DOHH2 (cell line): ENCODE data around the gene ADCY3.

Experiments
- H3F3A ChIP-seq: fragments of 200-600 bp; sonication (generic), shearing (Covaris generic); 2 replicates; pipeline ENCODE4 v1.6.0; 2016; ENCODE audit warnings: antibody characterized with exemption, mild to moderate bottlenecking; ENCODE audit not compliant: control insufficient read depth, insufficient read depth
- H3K27ac ChIP-seq: fragments of 200-600 bp; sonication (generic); 2 replicates; pipeline ENCODE4 v1.5.1; 2014; ENCODE audit warnings: low read depth, mild to moderate bottlenecking, low read length, moderate library complexity
- H3K27me3 ChIP-seq: fragments of 200-600 bp; sonication (generic); 2 replicates; pipeline ENCODE4 v1.6.1; 2014; ENCODE audit warnings: mild to moderate bottlenecking, low read length, mixed read lengths; ENCODE audit not compliant: control insufficient read depth
- H3K36me3 ChIP-seq: fragments of 200-600 bp; sonication (generic); 2 replicates; pipeline ENCODE4 v1.6.1; 2014; ENCODE audit warnings: mild to moderate bottlenecking, low read length, moderate library complexity, mixed read lengths; ENCODE audit not compliant: control insufficient read depth
- H3K4me1 ChIP-seq: fragments of 200-600 bp; sonication (generic); 2 replicates; pipeline ENCODE4 v1.6.1; 2014; ENCODE audit warnings: mild to moderate bottlenecking, low read length, mixed read lengths; ENCODE audit not compliant: control insufficient read depth
- H3K4me2 ChIP-seq: fragments of 200-600 bp; sonication (generic); 2 replicates; pipeline ENCODE4 v1.6.0; 2014; ENCODE audit warnings: mild to moderate bottlenecking, low read length, moderate library complexity
- H3K4me3 ChIP-seq: fragments of 200-600 bp; sonication (generic); 2 replicates; pipeline ENCODE4 v1.5.1; 2014; ENCODE audit warnings: mild to moderate bottlenecking, low read length, mixed read lengths
- H3K79me2 ChIP-seq: fragments of 200-600 bp; sonication (generic); 2 replicates; pipeline ENCODE4 v1.6.1; 2014; ENCODE audit warnings: mild to moderate bottlenecking, low read length, mixed read lengths; ENCODE audit not compliant: control insufficient read depth
- H3K9me2 ChIP-seq: fragments of 200-600 bp; sonication (generic); replicated peaks from 2 replicates; pipeline ENCODE4 v1.6.1; 2014; ENCODE audit warnings: mild to moderate bottlenecking, low read length, mixed read lengths; ENCODE audit not compliant: control insufficient read depth
- H3K9me3 ChIP-seq: fragments of 200-600 bp; sonication (generic); 2 replicates; pipeline ENCODE4 v1.6.1; 2014; ENCODE audit warnings: antibody characterized with exemption, low read length, mixed read lengths; ENCODE audit not compliant: control insufficient read depth, insufficient read depth
- H4K20me1 ChIP-seq: fragments of 200-600 bp; sonication (generic); 2 replicates; pipeline ENCODE4 v1.6.0; 2014; ENCODE audit warnings: low read depth, mild to moderate bottlenecking, antibody characterized with exemption, low read length, moderate library complexity; ENCODE audit not compliant: control insufficient read depth, insufficient read depth
- CTCF ChIP-seq: fragments of 200-600 bp; sonication (generic); IDR thresholded peaks from one replicate; pipeline ENCODE4 v1.5.1; 2014; ENCODE audit warnings: antibody characterized with exemption, mild to moderate bottlenecking, low read depth, low read length; ENCODE audit not compliant: poor library complexity, severe bottlenecking
- EZH2phosphoT487 ChIP-seq: fragments of 200-600 bp; sonication (generic); IDR thresholded peaks from 2 replicates; pipeline ENCODE4 v1.6.1; 2017; ENCODE audit warnings: borderline replicate concordance, mild to moderate bottlenecking, antibody characterized with exemption, low read length, moderate library complexity, mixed read lengths

Gene ADCY3

GRCh38 chr2:24930768-24931167 is 10.7 kb upstream of the ADCY3 start:
- H4K20me1 ChIP-seq = no peaks in the 10 kb centered on the region
- no peaks in the 10 kb centered on the region for H3K36me3 ChIP-seq
- no peaks in the 10 kb centered on the region for H3F3A ChIP-seq
- peaks cover 14% of the 10 kb centered on the region for H3K4me1 ChIP-seq
- no peaks in the 10 kb centered on the region for H3K79me2 ChIP-seq
- H3K27ac ChIP-seq = no peak overlapping the region
- peak overlapping the region; percentile 21 for H3K4me3 ChIP-seq
- H3K27me3 ChIP-seq = 0 out of 2 replicates have a peak, but pooled peaks cover 2% of the 10 kb centered on the region
- no peak for TF ChIP-seq CTCF
- TF ChIP-seq EZH2phosphoT487 = no peak
- no peaks in the 10 kb centered on the region for H3K9me3 ChIP-seq
- no peaks in the 10 kb centered on the region for H3K9me2 ChIP-seq
- H3K4me2 ChIP-seq = peak overlapping the region; percentile 55

- Histone ChIP-seq H3K36me3 (no peaks in the 10 kb centered on the region), H3F3A (no peaks in the 10 kb centered on the region), H3K9me3 (no peaks in the 10 kb centered on the region), H3K9me2 (no peaks in the 10 kb centered on the region), H3K27me3 (0 out of 2 replicates have a peak, but pooled peaks cover 2% of the 10 kb centered on the region), H3K27ac (no peak overlapping the region), H3K4me1 (peaks cover 14% of the 10 kb centered on the region), H3K79me2 (no peaks in the 10 kb centered on the region), H4K20me1 (no peaks in the 10 kb centered on the region), H3K4me2 (no peak overlapping the region), H3K4me3 (no peak overlapping the region)
- TF ChIP-seq EZH2phosphoT487 = no peak
These were observed 9.2 kb upstream of the ADCY3 start for GRCh38 chr2:24929230-24929629.

- no peak overlapping the region for H3K4me3 ChIP-seq
- no peaks in the 10 kb centered on the region for H3K9me3 ChIP-seq
- TF ChIP-seq CTCF (no peak), EZH2phosphoT487 (no peak)
- H3K4me1 ChIP-seq = peaks cover 14% of the 10 kb centered on the region
- no peaks in the 10 kb centered on the region for H4K20me1 ChIP-seq
- H3K79me2 ChIP-seq = no peaks in the 10 kb centered on the region
- no peak overlapping the region for H3K4me2 ChIP-seq
- H3K9me2 ChIP-seq = no peaks in the 10 kb centered on the region
- 0 out of 2 replicates have a peak, but pooled peaks cover 2% of the 10 kb centered on the region for H3K27me3 ChIP-seq
- no peaks in the 10 kb centered on the region for H3K36me3 ChIP-seq
- H3K27ac ChIP-seq = no peak overlapping the region
- no peaks in the 10 kb centered on the region for H3F3A ChIP-seq
These were observed 8.0 kb upstream of the ADCY3 start for GRCh38 chr2:24928036-24928435.

- no peaks in the 10 kb centered on the region for H3K9me2 ChIP-seq
- no peak overlapping the region for H3K27ac ChIP-seq
- no peaks in the 10 kb centered on the region for H3K36me3 ChIP-seq
- no peak overlapping the region for H3K4me3 ChIP-seq
- no peaks in the 10 kb centered on the region for H3K9me3 ChIP-seq
- H3K79me2 ChIP-seq = no peaks in the 10 kb centered on the region
- H3K4me1 ChIP-seq = peaks cover 14% of the 10 kb centered on the region
- TF ChIP-seq CTCF (no peak), EZH2phosphoT487 (no peak)
- H3K27me3 ChIP-seq = 0 out of 2 replicates have a peak, but pooled peaks cover 2% of the 10 kb centered on the region
- no peaks in the 10 kb centered on the region for H3F3A ChIP-seq
- H4K20me1 ChIP-seq = no peaks in the 10 kb centered on the region
- H3K4me2 ChIP-seq = no peak overlapping the region
These were observed 6.7 kb upstream of the ADCY3 start for GRCh38 chr2:24926602-24927252.
